Endothelial cell (in vitro differentiated cells): ENCODE results near the gene FKBP11. TPM values are rescaled to one million over a fixed set of nuclear protein-coding genes. Genes with fewer than 3 reads are reported as not detected.

Experiments used
- DNase-seq: peaks from one replicate; pipeline ENCODE4 v3.0.0; 2021; ENCODE audit warnings: low spot score
- H3K27ac Mint-ChIP-seq: one replicate; pipeline ENCODE4 v1.8.0; 2021; ENCODE audit warnings: mixed read lengths, inconsistent platforms; ENCODE audit not compliant: unreplicated experiment
- H3K27me3 Mint-ChIP-seq: one replicate; pipeline ENCODE4 v1.8.0; 2021; ENCODE audit warnings: mild to moderate bottlenecking, moderate library complexity, mixed read lengths, inconsistent platforms; ENCODE audit not compliant: unreplicated experiment
- H3K36me3 Mint-ChIP-seq: one replicate; pipeline ENCODE4 v1.8.0; 2021; ENCODE audit warnings: mild to moderate bottlenecking, low read depth, mixed read lengths, inconsistent platforms; ENCODE audit not compliant: unreplicated experiment
- H3K4me1 Mint-ChIP-seq: one replicate; pipeline ENCODE4 v1.8.0; 2021; ENCODE audit warnings: mild to moderate bottlenecking, mixed read lengths, inconsistent platforms; ENCODE audit not compliant: unreplicated experiment
- H3K4me3 Mint-ChIP-seq: one replicate; pipeline ENCODE4 v1.8.0; 2021; ENCODE audit warnings: mild to moderate bottlenecking, mixed read lengths, inconsistent platforms; ENCODE audit not compliant: unreplicated experiment
- H3K9me3 Mint-ChIP-seq: one replicate; pipeline ENCODE4 v1.8.0; 2021; ENCODE audit warnings: mixed read lengths, inconsistent platforms; ENCODE audit not compliant: unreplicated experiment
- total RNA-seq: library from RNA; stranded (reverse); fragmentation: NEBNext Ultra II Directional; extraction: Animal tissue kit (Norgen Biotek cat#: 25700); gene quantifications from one replicate; pipeline ENCODE4 v1.2.1, GENCODE V29; 2021; ENCODE audit not compliant: unreplicated experiment
- TF ChIP-seq, protein P1 (sequence below): fragments of 200-600 bp; sonication (generic); IDR thresholded peaks from one replicate; pipeline ENCODE4 v1.5.0; 2021; ENCODE audit warnings: antibody characterized with exemption; ENCODE audit not compliant: unreplicated experiment

FKBP11 gene
- total RNA-seq, 1 donor from 2014 or later, result 16.0 TPM

DNA sequence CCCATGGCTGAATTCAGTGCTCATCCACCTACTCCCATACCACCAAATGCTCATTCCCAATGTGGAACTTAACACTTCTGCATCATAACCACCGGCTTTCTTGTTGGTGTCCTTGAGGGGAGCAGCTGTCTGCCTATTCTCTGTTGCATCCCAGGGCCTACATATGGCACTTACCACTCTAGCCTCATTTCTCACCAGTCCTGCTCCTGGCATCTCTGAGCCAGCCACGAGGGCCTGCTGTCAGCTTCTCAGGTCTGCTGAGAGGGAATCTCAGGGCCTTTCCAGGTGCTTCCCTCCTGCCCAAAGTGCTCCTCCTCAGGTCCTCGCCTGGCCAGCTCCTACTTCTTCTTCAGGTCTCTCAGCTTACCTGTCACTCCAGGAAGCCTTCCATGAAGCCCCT is 35.6 kb downstream of the FKBP11 start:
- no peak for DNase-seq
- Mint-ChIP-seq H3K36me3 (peaks cover 2% of the 10 kb centered on the region), H3K27ac (no peak overlapping the region), H3K4me1 (no peaks in the 10 kb centered on the region), H3K27me3 (peaks cover 11% of the 10 kb centered on the region), H3K4me3 (no peak overlapping the region), H3K9me3 (no peaks in the 10 kb centered on the region)
- TF ChIP-seq, protein P1, sequence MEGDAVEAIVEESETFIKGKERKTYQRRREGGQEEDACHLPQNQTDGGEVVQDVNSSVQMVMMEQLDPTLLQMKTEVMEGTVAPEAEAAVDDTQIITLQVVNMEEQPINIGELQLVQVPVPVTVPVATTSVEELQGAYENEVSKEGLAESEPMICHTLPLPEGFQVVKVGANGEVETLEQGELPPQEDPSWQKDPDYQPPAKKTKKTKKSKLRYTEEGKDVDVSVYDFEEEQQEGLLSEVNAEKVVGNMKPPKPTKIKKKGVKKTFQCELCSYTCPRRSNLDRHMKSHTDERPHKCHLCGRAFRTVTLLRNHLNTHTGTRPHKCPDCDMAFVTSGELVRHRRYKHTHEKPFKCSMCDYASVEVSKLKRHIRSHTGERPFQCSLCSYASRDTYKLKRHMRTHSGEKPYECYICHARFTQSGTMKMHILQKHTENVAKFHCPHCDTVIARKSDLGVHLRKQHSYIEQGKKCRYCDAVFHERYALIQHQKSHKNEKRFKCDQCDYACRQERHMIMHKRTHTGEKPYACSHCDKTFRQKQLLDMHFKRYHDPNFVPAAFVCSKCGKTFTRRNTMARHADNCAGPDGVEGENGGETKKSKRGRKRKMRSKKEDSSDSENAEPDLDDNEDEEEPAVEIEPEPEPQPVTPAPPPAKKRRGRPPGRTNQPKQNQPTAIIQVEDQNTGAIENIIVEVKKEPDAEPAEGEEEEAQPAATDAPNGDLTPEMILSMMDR, result no peak

DNA sequence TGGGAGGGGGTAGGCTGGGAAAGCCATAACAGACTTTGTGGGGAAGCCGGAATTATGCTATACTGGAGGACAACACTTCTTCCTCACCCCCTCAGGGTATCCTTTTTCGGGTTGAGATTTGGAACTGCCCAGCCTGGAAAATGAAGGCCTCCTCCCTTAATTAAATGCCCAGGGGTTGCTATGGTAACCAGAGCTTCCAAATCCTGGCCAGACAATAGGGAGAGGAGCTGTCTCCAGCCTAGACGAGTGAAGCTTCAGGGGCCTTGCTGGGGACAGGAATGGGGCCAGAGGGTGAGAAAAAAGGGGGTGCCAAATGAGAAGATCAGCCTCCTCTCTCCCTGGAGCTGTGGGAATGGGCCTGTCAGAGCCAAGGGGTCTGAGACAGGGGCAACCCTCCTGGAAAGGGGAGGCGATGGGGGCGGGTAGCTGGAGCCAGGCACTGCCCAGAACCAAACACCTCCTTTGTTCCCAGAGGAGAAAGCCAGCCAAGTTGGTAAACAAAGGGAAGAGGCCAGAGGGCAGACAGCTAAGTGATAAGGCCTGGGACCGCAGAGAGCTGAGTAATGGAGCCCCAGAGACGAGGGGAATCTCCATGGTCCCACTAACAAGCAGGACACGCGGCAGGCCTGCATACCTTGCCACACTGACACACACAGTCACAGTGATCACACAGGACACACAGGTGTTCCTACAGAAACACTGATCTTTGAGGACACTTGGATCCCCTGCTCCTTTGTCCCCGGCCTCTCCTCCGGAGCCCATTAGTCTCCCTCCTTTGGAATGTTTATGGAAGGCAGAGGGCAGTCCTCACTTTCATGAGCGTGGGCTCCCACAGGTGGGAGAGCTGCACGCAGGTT is 41.8 kb downstream of the FKBP11 start:
- TF ChIP-seq, protein P1, result no peak
- Mint-ChIP-seq H3K27me3 (peaks cover 4% of the 10 kb centered on the region), H3K4me1 (peaks cover 29% of the 10 kb centered on the region), H3K36me3 (peaks cover 2% of the 10 kb centered on the region), H3K27ac (peak overlapping the region; percentile 89), H3K4me3 (peak overlapping the region; percentile 73), H3K9me3 (no peaks in the 10 kb centered on the region)
- DNase-seq, result no peak

DNA sequence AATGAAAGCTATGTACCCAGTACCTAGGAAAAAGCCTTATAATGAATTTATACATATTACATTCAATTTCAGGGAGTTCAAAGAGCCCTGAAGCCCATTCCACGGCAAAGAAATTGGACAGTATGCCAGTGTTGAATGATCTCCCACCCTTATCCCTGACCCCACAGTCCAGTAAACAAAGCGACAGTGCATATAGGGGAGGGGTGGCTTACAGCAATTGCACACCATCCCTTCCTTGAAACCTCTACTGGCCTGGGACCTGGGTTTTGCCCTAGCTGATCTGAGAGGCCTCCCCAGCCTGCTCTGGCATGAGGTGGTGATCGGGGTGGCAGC is 42.4 kb downstream of the FKBP11 start:
- no peak for DNase-seq
- H3K27me3 Mint-ChIP-seq, result peaks cover 4% of the 10 kb centered on the region
- H3K9me3 Mint-ChIP-seq, result no peaks in the 10 kb centered on the region
- H3K36me3 Mint-ChIP-seq, result peaks cover 2% of the 10 kb centered on the region
- peaks cover 29% of the 10 kb centered on the region for H3K4me1 Mint-ChIP-seq
- H3K4me3 Mint-ChIP-seq, result peak overlapping the region; percentile 73
- TF ChIP-seq, protein P1, result no peak
- H3K27ac Mint-ChIP-seq, result peak overlapping the region; percentile 89

DNA sequence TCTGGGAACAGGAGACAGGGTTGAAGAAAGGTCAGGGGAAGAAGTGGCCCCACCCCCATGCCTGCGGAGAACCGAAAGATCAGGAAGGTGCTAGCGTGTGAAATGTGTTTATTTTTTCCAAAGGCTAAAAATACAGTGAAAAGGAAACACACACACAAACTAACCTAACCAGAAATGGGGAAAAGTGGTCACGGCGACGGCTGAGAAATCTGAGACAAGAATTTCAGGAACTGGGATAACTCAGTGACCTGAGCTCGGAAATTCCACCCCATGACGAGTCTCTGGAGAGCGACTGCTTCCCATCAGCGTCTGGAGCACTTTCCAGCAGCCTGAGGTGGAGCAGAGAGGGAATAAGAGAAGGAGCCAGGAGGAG is 43.0 kb downstream of the FKBP11 start:
- peaks cover 29% of the 10 kb centered on the region for H3K4me1 Mint-ChIP-seq
- H3K27ac Mint-ChIP-seq, result peak overlapping the region; percentile 82
- peak overlapping the region; percentile 75 for H3K4me3 Mint-ChIP-seq
- peaks cover 2% of the 10 kb centered on the region for H3K36me3 Mint-ChIP-seq
- H3K9me3 Mint-ChIP-seq, result no peaks in the 10 kb centered on the region
- TF ChIP-seq, protein P1, result no peak
- peaks cover 4% of the 10 kb centered on the region for H3K27me3 Mint-ChIP-seq
- peak; percentile 29 for DNase-seq

DNA sequence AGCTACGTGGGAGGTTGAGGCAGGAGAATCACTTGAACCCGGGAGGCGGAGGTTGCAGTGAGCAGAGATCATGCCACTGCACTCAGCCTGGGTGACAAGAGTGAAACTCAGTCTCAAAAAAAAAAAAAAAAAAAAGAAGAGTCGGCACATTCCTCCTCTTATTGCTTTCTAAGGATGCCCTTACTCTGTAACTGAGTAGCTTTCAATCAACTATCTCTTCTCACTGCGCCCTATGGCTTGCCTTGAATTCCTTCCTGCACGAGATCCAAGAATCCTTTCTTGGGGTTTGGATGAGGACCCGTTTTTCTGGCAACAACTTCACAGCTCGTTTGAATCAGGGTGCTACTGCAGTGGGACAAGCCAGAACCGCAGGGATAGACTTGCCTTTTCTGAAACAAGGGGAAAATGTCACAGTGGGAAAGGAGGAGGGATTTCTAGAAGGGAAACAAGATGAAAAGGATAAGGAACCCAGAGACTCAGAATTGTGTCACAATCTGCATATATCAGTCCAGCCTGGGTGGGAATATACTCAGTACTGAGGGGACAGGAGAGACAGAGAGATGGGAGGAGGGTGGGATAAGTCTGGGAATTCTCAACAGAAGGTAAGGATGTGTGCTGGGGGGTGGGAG is 43.5 kb downstream of the FKBP11 start:
- H3K27ac Mint-ChIP-seq, result peak overlapping the region; percentile 82
- H3K36me3 Mint-ChIP-seq, result peaks cover 2% of the 10 kb centered on the region
- no peaks in the 10 kb centered on the region for H3K9me3 Mint-ChIP-seq
- no peak for DNase-seq
- TF ChIP-seq, protein P1, result no peak
- H3K4me1 Mint-ChIP-seq, result peaks cover 29% of the 10 kb centered on the region
- H3K27me3 Mint-ChIP-seq, result peaks cover 7% of the 10 kb centered on the region
- peak overlapping the region; percentile 75 for H3K4me3 Mint-ChIP-seq
